HG02759 (cell line): ENCODE measurements around the gene ALG5.
A peak's percentile ranks its signal among the peaks of the same experiment; 100 is the strongest.

Experiments used
- ATAC-seq: cut with Tn5 transposase; IDR thresholded peaks from one replicate; pipeline ENCODE4 v1.9.1; 2021; ENCODE audit warnings: mild to moderate bottlenecking, moderate library complexity; ENCODE audit not compliant: unreplicated experiment

Gene ALG5

DNA sequence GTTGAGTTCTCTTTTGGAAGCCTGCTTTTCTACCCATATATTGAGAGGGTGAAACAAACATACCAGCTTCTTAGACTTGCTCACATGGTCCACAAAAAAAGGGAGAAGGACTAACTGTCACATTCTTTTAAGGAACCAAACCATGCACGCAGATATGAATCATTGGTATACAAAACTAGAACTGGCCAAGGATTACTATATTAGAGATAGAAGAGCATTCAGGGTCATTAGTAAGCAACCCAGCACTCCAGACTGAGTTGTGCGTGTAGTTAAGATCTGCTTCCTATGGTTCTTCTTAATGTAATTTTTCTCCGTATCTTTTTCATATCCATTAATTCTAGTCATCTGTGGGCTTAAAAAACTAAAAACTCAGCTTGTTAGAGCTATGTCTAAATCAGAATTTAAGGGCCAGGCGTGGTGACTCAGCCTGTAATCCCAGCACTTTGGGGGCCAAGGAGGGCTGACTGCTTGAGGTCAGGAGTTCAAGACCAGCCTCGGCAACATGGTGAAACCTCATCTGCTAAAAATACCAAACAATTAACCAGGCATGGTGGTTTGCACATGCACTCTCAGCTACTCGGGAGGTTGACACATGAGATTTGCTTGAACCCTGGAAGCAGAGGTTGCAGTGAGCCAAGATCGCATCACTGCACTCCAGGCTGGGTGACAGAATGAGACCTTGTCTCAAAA, 19.6 kb downstream of the ALG5 start:
- ATAC-seq = no peak

DNA sequence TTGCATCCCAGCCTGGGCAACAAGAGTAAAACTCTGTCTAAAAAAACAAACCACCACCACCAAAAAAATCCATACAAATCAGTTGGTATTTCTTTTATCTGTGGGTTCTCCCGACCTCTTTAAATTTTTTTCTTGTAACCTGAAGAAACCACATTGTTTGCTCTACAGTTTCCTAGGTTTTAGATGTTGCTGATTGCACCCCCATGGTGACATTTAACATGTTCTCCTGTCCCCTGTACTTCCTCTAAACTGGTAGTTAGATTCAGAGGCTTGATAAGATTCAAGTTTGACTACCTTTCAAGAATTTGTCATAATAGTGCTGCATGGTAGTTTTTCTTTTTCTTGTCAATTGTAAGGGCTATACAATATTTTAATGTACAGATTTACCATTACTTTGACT, 24.0 kb downstream of the ALG5 start:
- no peak for ATAC-seq

DNA sequence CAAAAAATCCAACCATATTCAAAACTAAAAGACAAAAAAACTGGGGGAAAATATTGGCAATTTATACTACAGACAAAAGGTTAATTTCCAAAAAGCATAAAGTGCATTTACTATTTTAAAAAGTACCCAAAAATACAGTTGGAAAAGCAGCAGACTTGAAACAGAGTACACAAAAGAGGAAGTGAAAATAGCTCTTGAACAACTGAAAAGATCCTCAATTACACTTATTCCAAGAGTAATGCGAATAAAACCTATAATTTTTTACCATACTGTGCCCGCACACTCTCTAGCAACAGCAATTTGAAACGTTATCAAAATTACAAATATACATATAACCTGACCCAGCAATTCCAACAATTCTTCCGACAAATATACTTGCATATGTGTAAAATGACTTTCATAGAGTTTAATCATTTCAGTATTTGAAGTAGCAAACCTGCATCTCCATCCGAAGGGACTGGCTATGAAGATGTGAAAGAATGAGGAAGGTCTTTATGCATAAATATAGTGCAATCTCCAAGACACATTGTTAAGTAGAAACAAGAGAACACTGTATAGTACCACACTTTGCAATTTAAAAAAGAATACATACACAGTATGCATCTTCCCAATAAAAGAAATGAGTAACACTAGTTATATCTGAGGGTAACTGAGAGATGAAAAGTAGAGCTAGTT, 25.4 kb downstream of the ALG5 start:
- ATAC-seq = peak; percentile 84

DNA sequence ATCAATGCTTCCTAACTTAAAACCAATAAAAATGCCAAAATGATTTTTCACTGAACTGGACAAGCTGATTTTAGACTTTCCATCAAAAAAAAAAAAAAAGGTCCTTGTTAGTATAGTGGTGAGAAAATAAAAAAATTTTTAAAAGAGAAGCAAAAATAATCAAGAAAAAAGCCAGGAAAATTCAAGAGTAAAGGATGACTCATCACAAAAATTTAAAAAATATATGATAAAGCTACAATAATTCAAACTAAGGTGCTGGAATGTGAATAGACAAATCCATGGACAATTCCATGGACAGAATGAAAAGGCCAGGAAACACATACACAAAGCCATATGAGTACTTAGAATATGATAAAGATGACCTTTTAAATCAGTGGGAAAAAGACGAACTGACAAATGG, 26.1 kb downstream of the ALG5 start:
- no peak for ATAC-seq

DNA sequence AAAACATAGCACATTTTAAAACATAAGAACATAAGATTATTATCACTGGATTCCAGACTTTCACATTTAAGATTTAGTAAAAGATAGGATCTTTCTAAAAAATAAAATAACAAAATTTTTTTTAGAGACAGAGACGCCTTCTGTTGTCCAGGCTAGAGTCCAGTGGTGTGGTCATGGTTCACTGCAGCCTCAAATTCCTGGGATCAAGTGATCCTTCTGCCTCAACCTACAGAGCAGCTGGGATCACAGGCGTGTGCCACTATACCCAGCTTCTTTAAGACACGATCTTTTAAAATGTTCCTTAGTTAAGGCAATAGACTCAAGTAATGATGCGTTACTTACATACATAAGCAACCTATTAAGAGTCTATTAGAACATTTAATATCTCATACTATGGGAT, 32.7 kb downstream of the ALG5 start:
- ATAC-seq = no peak

DNA sequence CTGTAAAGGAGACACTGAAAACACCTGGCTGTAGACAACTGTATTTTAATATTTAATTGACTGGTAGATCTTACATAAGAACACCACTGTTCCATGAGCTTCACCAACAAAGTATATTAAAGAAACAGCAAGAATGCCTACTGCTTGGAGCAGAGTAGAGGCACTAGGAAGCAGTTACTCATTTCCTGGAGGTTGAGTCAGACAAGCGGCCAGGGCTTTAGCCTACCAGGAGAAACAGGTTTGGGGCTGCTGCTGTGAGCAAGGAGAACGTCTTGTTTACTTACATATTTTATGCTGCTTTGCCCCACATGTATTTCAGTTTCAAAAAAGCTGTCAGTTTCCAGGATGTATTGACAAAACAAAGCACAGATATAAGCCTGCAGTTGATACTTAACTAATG, 33.4 kb downstream of the ALG5 start:
- ATAC-seq = no peak

DNA sequence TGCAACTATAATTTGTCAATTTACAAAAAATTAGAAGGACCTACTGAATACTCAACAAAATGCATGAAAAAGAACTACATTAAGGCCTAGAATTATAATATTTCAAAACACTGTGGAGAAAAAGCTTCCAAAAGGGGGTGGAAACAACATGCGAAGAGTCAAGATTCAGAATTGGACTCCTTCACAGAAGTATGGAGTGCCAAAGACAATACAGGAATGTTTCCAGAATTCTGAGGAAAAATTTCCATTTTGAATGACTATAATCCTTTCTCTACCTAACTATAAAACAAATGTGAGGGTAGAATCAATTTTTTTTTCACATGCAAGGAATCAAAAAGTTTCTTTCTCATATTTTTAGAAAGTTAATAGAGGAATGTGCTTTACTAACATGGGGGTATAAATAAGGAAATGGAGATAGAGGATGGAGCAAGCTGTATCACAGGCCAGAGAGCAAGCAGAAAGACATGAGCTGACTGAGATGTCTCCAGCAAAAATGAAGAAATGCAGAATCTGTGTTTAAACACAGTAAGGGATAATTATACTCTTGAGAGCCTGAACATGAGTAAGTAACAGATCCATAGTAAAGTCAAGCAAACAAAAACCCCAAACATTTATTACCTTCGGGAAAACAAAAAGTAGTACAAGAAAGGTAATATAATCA, 39.6 kb downstream of the ALG5 start:
- no peak for ATAC-seq

DNA sequence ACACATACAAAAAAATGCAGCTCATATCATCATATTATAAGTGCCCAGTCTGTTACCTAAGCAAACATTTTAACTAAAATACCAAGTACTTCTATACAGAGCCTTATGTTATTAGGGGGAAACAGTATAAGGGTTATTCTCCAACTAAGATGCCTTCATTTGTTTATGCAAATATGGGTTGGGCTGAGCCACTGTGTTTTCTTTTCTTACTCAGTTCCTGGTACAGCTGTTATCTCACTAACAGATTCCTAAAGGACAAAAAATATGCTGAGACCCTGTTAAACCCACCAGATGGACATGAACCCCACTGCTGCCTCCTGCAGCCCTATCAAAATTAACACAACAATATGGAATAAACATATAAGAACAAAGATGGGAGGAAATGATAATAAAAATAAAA, 44.6 kb downstream of the ALG5 start:
- ATAC-seq = no peak

DNA sequence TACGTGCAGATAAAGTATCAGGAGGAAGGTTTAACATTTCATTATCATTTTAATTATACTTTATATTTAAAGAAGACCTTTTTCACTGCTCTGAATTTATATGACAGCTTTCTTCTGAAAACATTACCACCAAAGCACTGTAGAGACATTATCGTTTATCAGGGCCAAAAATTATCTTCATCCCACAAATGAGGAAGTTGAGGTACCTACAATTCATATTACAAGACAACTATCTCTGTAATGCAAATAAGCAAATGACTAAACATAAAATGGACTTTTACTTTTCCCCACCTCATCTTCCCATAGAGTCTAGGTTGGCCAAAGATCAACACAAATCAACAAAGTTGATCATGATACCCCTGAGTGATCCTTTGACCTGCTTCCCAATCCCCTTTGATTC, 48.2 kb downstream of the ALG5 start:
- ATAC-seq = no peak

DNA sequence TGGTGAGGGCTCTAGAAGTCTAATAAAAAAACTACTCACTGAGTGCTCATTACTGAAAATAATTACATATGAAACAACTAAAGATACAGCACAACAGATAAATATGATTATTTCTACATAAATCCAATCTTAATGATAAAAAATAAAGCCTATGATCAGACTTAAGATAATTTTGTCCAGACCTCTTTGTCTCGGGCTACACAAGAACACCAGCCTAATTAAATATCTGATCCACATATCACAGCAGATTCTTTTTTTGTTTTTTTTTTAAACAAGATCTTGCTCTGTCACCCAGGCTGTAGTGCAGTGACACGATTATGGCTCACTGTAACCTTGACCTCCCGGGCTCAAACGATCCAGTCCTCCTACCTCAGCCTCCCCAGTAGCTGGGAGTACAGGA, 48.8 kb downstream of the ALG5 start:
- no peak for ATAC-seq

DNA sequence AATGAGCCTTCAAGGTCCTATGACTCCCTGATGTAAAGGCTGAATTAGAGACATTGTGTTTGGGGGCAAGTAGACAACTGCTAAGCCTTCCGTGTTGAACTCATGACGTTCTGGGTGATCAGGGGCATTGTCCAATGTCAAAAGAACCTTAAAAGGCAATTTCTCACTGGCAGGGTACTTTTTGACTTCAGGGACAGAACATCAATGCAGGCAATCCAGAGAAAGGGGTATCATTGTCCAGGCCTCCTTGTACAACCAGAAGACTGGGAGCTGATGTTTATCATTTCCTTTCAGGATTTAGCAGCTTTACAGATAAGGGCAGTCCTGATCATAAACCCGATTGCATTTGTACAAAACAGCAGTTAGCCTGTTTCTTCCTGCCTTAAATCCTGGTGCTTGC, 54.1 kb downstream of the ALG5 start:
- ATAC-seq = no peak

DNA sequence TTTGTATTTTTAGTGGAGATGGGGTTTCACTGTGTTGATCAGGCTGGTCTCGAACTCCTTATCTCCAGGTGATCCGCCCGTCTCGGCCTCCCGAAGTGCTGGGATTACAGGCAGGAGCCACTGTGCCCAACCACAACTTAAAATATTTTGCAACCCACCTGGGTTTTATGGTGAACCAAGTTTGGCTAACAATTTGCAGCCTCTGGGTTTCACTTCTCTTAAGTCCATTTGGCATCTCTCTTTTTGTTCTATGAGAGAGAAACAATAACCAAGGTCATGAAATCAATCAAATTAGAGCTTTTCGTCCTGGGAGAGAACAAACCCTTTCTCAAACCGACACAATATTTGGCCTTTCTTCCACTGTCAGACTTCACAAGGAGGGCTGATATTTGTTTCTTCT, 73.5 kb downstream of the ALG5 start:
- no peak for ATAC-seq

DNA sequence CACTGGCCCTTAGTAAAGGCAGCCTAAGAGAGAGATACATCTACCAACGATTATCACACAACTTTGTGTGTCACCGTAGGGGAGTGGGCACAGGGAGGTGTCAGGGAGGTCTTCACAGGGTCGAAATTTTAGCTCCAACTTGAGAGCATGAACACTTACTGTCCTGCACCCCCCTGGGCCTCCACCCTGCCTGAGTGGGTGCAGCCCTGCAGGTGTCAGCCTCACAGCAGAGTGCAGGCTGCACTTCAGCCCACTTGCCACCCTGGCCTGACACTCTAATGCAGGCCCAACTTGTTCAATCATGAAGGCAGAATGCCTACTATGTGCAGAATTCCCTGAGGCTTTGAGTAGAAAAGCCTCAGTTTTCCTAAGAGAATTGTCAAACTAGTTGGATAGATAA, 75.1 kb downstream of the ALG5 start:
- ATAC-seq = no peak

DNA sequence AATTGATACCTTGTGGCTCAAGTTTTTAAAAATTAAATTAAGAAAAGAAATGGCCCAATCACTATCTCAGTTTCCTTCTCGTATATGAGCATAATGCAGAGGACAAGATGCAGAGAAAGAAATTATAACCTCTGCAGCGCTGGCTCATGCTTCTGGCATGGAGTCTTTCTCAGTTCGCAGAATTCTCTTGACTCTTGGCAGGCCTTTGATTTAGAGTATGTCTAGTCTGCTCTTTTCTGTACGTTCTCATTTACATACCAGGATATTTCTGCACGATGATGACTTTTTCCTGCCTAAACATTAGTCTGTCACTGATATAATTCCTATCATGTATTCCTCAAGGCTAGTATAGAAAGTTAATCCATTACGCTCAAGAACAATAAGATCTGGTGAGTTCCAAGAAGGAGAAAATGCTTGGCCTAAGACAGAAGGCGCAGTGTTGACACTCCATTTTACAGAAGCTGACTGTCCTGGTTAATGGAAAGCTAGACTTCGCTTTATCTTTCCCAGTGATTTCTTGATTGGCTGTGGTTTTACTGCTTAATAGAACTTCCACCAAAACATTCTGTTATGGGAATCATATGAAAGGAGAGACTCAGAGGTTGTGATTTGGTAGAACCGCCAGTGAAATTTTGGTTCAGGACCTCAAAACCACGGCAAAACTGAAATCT, 77.4 kb downstream of the ALG5 start:
- ATAC-seq = no peak

DNA sequence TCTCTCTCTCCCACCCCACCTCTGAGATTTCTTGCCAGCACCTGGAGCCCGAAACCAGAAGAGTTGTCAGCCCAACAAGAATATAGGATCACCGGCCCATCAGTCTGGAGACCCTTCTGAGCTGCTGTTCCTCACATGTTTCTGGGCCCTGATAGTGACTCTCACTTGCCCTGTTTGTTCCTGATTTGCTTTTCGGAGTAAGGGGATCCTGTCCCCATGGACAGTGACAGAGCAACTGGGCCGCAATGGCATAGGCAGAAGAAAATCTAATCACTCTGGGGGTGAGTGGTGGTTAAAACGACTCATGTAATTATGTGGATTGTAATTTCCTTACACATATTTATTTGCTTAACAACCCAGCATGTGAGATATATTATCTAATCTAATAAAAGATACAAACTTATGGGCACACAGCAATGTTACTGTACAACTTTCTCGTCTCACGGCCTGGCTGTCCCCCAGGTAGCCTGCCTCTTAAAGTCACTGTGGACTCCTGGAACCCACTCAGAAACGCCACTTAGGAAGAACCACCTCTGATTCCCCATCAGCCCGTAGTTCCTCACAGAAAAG, 78.4 kb downstream of the ALG5 start:
- no peak for ATAC-seq

DNA sequence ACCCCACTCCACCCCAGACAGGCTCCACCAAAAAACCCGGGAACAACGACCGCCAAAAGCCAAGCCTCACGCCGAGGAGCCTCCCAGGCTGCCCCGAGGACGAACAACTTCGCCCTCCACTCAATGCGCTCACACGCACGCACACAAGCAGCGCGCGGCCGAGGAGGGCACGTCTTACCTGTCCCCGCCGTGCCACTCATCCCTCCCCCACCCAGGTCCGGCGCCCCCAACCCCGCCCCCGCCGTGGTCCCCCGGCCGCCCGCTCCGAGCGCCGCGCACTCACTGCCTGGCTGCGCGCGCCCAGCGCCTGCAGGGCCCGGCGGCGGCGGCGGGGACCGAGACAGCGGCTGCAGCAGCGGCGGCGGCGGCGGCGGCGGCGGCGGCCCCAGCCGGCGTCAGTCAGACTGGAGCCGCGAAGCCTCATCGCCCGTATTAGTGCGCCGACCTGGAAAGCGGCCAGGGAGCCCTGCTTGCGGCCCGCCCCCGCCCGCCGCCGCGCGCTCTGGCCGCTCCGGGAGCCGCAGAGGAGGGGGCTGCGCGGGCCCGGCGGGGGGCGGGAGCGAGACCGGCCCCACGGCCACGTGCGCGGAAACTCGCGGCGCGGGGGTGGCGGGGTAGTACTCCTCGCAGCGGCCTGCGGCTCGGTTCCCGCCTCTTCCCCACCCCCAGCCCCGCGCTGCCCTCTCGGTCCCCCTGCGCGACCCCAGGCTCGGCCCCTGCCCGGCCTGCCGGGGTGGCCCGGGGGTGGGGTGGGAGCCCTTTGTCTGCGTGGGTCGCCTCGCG, 79.1 kb downstream of the ALG5 start, which contains the start of gene SMAD9:
Gene SMAD9, minus strand, starts transcription at position 406 of the 783 bp plus-strand sequence. CDS start 40,549 bp downstream, outside the sequence.
- ATAC-seq = peak; percentile 74

DNA sequence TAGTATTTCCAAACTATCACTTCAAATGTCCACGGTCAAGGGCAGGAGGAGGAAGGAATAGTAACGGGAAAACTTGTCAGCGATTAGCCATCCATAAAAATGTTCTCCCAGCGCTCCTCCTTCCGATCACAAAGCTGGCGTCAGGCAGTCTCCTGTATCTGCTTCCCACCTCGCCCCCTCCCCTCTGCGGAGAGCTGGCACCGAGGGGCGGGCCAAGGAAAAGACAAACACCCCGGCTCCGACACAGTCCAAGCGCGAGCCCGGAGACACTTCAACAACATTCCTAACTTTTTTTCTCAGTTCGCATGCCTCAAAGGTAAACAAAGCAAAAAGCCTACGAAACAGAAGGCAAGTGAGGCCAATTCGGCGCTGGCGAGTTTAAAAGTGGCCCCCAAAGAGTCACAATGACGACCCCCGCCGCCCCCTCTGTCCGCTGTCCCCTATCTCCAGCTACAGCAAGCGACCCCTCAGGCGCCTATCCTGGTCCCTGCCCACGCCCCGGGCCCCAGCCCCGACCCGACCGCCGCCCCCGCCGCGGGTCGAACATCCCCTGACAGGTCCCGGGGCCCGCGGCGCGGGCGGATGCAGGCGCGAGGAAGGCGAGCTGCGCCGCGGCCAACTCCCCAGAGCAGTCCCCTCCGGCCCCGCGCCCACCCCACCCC, 79.8 kb downstream of the ALG5 start:
- peak; percentile 37 for ATAC-seq

DNA sequence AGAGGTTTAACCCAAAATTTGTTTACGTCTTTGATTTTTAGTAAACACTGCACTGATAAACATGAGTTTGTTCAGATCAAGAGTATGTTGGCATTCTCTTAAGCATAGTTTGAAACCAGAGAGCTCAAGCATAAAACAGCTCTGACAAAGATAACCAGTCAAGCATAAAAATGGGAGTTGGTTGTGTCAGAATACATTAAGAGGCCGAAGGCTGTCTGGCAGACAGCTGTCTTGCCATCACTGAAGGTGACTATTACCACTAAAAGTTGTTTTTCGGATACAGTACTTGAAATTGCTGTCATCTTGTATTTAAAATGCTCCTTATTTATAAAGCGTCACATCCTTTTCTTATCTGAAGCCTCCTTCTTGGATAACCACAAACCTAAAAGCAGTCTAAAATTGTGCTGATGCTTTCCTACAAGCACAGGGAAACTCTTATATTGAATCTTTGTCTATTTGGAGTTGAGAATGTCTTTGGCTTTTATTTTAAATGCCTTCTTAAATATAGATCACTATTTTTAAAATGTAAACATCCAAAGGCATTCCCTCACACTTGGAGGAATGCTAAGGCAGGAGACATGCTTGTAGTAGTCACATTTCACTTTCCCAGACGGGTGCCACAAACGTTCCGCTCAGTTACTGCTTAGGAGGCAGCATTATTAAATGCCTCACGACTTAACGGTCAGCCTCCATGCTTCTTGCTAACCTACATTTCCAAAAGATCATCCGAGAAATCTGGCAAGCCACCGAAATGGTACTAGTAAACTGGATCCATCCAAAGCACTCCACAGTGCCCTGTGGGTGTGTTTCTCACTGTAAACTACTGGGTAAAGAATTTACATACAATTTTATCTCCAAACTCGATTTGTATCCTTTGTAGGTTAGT, 80.7 kb downstream of the ALG5 start:
- peak; percentile 32 for ATAC-seq

DNA sequence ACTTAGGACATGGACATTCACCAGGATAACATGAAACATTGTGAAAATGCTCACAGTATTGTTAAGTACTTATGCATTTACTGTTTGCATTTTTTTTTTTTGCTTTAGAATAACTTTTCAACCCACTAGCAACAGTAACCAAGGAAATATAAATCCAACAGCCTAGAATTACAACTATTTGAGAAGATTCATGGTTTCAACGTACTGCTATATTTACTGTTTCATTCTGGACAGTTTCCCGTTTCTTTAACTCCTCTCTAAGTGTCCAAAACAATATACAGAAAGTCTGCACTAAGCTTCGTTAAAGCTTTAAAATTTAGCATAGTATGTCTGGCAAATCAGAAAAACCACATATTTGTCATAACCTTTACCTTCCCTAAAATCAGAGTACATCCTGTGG, 81.8 kb downstream of the ALG5 start:
- no peak for ATAC-seq
